BE2C (cell line): ENCODE results near the gene PLD2.
A peak's percentile ranks its signal among the peaks of the same experiment; 100 is the strongest.
"Not testable (repeated sequence)": the region's sequence is repeated elsewhere in the genome, so short reads cannot be mapped to it uniquely, and the experiment has no call there.

Experiments used
- DNase-seq: peaks from one replicate; pipeline ENCODE4 v3.0.0-alpha.2; 2020
- H3K27me3 ChIP-seq: fragments of 250-450 bp; sonication (Bioruptor Pico); 2 replicates; pipeline ENCODE4 v1.5.1; 2020; ENCODE audit warnings: mild to moderate bottlenecking
- H3K36me3 ChIP-seq: fragments of 250-450 bp; sonication (Bioruptor Pico); 2 replicates; pipeline ENCODE4 v1.5.1; 2020; ENCODE audit warnings: mild to moderate bottlenecking
- H3K4me1 ChIP-seq: fragments of 250-450 bp; sonication (Bioruptor Pico); 2 replicates; pipeline ENCODE4 v1.5.1; 2020
- H3K4me3 ChIP-seq: 2 replicates; pipeline ENCODE4 v1.5.1; 2011; ENCODE audit warnings: low read depth, low read length
- H3K9me3 ChIP-seq: fragments of 250-450 bp; sonication (Bioruptor Pico); 2 replicates; pipeline ENCODE4 v1.5.1; 2020
- TF ChIP-seq, protein P1 (sequence below): IDR thresholded peaks from 2 replicates; pipeline ENCODE4 v1.5.1; 2012; ENCODE audit warnings: mild to moderate bottlenecking, low read depth, low read length

PLD2 gene

DNA sequence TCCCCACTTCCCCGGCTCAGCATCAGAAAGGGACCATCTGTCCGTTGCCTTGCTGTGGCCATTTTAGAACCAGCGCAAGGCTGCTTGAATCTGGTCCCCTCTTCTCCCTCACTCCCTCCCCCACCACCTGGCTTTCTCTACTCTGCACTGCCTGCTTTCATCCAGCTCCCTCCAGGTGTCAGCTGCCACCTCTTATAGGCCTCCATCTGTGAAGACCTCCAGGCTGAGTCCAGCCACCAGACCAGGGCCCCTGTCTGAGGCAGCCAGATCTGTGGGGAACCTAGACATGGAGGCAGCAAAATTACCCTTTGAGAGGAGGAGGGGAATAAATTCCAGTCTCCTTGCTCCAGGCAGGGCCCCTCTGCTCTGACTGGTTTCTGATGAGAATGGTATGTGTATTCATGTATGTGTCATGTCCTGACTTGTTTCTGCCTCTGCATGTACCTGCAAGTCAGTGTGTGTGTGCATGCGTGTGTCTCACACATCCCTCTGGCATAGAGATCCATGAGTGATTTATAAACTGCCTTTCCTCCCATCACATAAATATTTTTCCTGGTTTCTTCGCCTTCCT, 47.2 kb downstream of the PLD2 start:
- no peak for DNase-seq
- Histone ChIP-seq H3K27me3 (no peaks in the 10 kb centered on the region), H3K36me3 (no peaks in the 10 kb centered on the region), H3K4me1 (no peaks in the 10 kb centered on the region), H3K4me3 (no peak overlapping the region), H3K9me3 (no peaks in the 10 kb centered on the region)
- TF ChIP-seq, protein P1, sequence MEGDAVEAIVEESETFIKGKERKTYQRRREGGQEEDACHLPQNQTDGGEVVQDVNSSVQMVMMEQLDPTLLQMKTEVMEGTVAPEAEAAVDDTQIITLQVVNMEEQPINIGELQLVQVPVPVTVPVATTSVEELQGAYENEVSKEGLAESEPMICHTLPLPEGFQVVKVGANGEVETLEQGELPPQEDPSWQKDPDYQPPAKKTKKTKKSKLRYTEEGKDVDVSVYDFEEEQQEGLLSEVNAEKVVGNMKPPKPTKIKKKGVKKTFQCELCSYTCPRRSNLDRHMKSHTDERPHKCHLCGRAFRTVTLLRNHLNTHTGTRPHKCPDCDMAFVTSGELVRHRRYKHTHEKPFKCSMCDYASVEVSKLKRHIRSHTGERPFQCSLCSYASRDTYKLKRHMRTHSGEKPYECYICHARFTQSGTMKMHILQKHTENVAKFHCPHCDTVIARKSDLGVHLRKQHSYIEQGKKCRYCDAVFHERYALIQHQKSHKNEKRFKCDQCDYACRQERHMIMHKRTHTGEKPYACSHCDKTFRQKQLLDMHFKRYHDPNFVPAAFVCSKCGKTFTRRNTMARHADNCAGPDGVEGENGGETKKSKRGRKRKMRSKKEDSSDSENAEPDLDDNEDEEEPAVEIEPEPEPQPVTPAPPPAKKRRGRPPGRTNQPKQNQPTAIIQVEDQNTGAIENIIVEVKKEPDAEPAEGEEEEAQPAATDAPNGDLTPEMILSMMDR, result no peak

DNA sequence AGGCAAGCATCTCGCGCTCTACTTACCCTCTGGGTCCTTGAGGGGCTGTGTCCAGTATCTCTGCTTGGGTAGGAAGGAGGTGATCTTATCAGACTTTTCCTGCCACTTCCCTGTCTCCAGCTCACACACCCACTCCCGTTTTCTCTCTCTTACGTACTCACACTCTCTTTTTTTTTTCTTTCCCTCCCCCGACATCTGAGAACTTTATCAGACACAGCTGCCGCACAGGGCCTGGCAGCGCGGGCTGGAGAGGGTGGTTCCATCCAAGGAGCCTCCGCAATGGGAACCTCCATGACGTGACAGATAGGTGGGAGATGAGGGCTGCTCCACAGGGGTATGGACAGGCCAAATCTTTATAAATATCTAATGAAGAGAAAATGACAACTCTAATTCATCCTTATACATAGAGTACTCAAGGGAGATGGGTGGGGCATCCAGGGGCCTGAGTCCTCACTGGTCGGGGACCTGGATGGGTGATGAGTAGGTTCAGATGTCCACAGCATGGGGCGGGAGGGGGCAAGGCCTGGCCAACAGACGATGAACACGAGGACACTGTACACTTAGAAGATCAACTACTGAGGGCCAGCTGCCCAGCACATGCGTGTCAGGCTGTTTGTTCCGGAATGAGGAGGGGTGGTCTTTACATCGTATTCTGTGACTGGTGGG, 49.5 kb downstream of the PLD2 start:
- Histone ChIP-seq H3K36me3 (no peaks in the 10 kb centered on the region), H3K9me3 (no peaks in the 10 kb centered on the region), H3K4me1 (no peaks in the 10 kb centered on the region), H3K27me3 (no peaks in the 10 kb centered on the region), H3K4me3 (no peak overlapping the region)
- no peak for DNase-seq
- TF ChIP-seq, protein P1, result no peak

GRCh38 chr17:4856937-4857314, 50.0 kb downstream of the PLD2 start:
- TF ChIP-seq, protein P1, result no peak
- H3K9me3 ChIP-seq, result no peaks in the 10 kb centered on the region
- H3K4me1 ChIP-seq, result no peaks in the 10 kb centered on the region
- DNase-seq, result no peak
- H3K36me3 ChIP-seq, result no peaks in the 10 kb centered on the region
- H3K4me3 ChIP-seq, result no peak overlapping the region
- no peaks in the 10 kb centered on the region for H3K27me3 ChIP-seq

DNA sequence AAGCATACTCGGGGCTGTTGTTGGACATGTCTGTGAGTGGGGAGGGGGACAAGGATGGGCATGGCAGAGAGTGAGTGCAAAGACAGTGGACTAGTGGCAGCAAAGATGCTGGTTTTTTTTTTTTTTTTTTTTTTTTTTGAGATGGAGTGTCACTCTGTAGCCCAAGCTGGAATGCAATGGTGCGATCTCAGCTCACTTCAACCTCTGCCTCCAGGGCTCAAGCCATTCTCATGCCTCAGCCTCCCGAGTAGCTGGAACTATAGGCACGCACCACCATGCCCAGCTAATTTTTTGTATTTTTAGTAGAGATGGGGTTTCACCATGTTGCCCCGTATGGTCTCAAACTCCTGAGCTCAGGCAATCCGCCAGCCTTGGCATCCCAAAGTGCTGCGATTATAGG, 50.4 kb downstream of the PLD2 start:
- DNase-seq, H3K4me1 ChIP-seq, H3K27me3 ChIP-seq, H3K36me3 ChIP-seq, H3K4me3 ChIP-seq, H3K9me3 ChIP-seq: not testable (repeated sequence)

- H3K4me1 ChIP-seq, result no peaks in the 10 kb centered on the region
- TF ChIP-seq, protein P1, result no peak
- H3K4me3 ChIP-seq, result no peak overlapping the region
- no peaks in the 10 kb centered on the region for H3K9me3 ChIP-seq
- no peaks in the 10 kb centered on the region for H3K36me3 ChIP-seq
- H3K27me3 ChIP-seq, result no peaks in the 10 kb centered on the region
- no peak for DNase-seq
These were observed 51.3 kb downstream of the PLD2 start for GRCh38 chr17:4858068-4858881.

GRCh38 chr17:4858882-4859260, 51.9 kb downstream of the PLD2 start:
- H3K4me3 ChIP-seq, result no peak overlapping the region
- no peaks in the 10 kb centered on the region for H3K4me1 ChIP-seq
- TF ChIP-seq, protein P1, result no peak
- no peaks in the 10 kb centered on the region for H3K9me3 ChIP-seq
- peak; percentile 47 for DNase-seq
- H3K27me3 ChIP-seq, result no peaks in the 10 kb centered on the region
- H3K36me3 ChIP-seq, result no peaks in the 10 kb centered on the region
